Diencephalon (tissue), 1 donor: ENCODE data around the gene ZNF2. TPM values are rescaled to one million over a fixed set of nuclear protein-coding genes. Genes with fewer than 3 reads are reported as not detected.

ENCODE experiments used
- total RNA-seq: library from RNA; depleted of rRNA; stranded (reverse); fragments of >200 nt; gene quantifications from one replicate; pipeline ENCODE4 v1.2.3, GENCODE V29; 2014

ZNF2 gene
- total RNA-seq = 8.8 TPM

DNA sequence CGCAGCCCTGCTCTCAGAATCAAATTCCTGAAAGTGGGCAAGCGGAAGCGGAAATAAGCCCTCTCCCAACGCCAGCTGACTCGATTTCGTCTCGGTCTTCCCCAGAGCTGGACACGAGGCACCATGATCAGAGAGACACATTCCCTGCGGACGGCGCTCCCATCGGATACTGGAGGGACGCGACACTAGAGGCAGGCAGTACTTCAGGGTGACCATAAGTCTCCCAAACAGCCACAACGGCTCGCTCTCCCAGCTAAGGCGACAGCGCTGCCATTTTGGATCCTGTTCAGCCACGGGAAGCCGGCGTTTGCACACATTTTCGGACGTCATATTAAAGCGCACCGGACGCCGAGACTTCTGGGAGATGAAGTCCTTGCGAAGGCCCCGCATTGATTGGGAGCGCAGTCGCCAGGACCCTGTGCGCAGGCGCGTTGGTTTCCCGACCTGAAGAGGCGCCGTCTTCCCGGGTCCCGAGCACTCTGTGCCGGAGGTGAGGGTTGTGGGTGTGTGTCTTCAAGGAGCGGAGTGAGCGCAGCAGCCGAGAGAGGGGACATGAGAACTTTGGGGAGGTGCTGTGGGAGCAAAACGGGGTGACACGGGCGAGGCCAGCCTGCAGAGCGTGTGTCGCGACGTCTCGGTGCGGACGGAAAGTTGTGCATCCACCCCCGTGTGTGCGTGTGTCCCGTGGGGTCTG lies at the start of gene ZNF2:
Gene ZNF2, plus strand, starts transcription at position 439 of the 694 bp plus-strand sequence. CDS start 10,418 bp downstream, outside the sequence.

DNA sequence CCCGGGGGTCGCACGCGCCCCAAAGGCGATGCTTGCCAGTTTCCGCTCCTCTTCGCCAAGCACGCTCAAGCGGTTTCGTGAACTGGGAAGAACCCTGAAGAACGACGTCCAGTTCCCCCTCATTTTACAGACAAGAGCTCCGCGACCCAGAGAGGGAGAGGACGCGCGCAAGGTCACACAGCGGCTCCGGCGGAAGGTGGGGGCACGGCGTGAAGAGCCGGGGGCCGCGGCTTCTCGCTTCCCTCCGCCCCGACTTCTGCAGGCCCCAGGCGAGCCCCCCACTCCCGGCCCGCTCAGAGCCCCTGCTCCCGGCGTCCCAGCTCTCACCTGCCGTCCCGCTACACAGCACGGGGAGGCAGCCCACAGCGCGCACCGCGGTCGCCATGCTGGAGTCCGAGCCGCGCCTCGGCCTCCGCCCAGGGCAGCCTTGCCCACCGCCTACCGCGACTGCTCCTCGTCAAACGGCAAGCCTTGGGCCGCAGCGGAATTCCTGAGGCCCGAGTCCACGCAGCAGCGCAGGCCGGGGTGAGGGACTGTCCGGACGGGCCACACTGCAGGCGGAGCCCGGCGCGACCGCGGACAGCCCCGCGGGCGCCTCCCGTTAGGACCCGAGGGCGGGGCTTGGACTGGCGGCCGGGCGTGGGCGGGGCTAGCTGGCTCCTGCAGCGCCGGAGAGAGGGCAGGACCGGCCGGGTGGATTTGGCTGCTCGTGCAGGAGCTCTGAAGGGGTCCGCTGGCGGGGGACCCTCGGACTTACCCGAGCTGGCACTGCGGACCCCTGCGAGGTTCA lies 44.0 kb upstream of the ZNF2 start, which contains the start of gene MRPS5:
Gene MRPS5, minus strand, starts transcription at position 402 of the 790 bp plus-strand sequence. Its CDS starts 17 bp downstream, at position 385.

DNA sequence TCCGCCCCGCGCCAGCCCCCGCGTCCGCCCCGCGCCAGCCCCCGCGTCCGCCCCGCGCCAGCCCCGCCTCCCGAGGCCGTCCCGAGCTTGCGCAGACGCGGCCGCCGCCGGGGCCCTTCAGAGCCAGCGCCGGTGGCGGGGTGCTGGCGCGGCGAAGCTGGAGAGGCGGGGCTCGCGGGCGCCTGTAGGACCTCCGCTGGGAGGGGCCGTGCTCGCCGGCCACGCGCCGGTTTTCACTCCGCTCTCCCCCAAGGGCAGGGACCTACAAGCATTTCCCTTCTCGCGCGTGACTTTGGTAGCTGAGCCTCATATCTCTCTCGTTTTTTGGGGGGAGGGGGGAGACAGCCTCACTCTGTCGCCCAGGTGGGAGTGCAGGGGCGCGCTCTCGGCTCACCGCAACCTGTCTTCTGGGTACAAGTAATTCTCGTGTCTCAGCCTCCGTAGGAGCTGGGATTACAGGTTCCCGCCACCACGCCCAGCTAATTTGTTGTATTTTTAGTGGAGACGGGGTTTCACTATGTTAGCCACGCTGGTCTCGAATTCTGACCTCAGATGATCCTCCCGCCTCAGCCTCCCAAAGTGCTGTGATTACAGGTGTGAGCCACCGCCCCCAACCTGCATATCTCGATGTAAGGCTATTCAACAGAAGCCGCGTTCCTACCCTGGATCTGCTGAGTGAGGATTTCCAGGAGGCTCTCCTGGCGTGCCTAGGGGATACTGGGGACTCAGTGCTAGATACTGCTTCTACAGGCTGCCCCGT lies 5.7 kb upstream of the ZNF2 start, which contains the start of gene ZNF514:
Gene ZNF514, minus strand, starts transcription at position 159 of the 760 bp plus-strand sequence. CDS start 6,595 bp downstream, outside the sequence.

DNA sequence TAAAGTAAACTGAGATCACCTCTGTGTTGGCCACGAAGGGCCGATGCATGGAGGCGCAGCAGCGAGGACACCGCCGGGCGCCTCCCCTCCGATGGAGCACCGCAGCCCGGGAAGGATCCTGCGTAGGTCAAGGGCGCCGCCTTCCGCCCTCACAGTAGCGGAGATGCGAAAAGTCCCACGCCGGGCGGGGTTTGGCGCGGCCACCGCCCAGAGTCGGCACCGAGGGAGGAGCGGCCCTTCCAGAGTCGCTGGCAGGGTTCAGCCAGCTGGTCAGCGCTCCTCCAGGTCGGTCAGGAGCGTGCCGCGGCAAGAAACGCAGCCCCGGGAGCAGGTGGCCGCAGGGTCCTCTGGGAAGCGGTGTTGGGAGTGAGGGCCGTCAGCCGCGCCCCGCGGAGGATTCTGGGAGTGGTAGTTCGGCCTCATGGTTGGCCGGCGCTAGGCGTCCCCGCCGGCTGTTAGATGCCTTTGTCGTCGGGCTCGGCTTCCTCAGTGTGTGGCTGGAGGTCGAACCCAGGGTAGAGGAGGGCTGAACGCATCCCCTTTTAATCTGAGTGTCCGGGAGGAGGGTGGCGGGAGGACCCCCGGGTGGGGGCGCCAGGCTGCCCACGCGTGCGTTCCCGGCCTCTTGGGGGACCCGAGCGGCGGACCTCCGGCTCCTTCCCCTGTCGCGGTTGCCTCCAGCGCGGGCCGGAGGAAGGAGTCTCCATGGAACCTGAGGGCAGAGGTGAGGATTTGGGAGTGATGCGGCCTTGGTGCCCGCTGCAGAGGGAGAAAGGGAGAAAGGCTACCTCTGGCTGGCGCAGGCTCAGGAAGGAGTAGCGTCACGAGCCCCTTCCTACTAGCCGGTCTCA lies 41.7 kb downstream of the ZNF2 start, which contains the start of gene ZNF892:
Gene ZNF892, plus strand, starts transcription at position 411 of the 851 bp plus-strand sequence. Its CDS starts 295 bp downstream, at position 706.

Other genes with a start within 250 kb of the ZNF2 start
- not detected for gene MAL, start 140.1 kb upstream of the ZNF2 start, total RNA-seq
- 43.8 TPM for gene MRPS5, start 44.0 kb upstream of the ZNF2 start, total RNA-seq
- 24.5 TPM for gene ZNF514, start 6.0 kb upstream of the ZNF2 start, total RNA-seq
- gene ZNF892, start 41.7 kb downstream of the ZNF2 start, total RNA-seq = 28.8 TPM
- gene PROM2, start 108.6 kb downstream of the ZNF2 start, total RNA-seq = 2.1 TPM
- gene KCNIP3, start 131.5 kb downstream of the ZNF2 start, total RNA-seq = 12.7 TPM
- 13.6 TPM for gene FAHD2A, start 236.9 kb downstream of the ZNF2 start, total RNA-seq